Naive thymus-derived CD4-positive, alpha-beta T cell (primary cell): Measurements from ENCODE around the gene CEACAM5. TPM values are rescaled to one million over a fixed set of nuclear protein-coding genes. Genes with fewer than 3 reads are reported as not detected.

Experiments
- ATAC-seq: fragments of 150-1000 bp; cut with Tn5 transposase; 2 replicates; pipeline ENCODE4 v1.10.0; 2021; ENCODE audit warnings: mild to moderate bottlenecking, moderate library complexity
- CTCF ChIA-PET: fragments of 350-600 bp; sonication (Branson Sonifier 250); formaldehyde crosslinking; loops from one replicate; lab custom pipeline; 2021; ENCODE audit warnings: antibody characterized with exemption; lab: Charles Lee
- POLR2A ChIA-PET: fragments of 350-600 bp; sonication (Branson Sonifier 250); formaldehyde crosslinking; loops from one replicate; lab custom pipeline; 2021; ENCODE audit warnings: antibody characterized with exemption, inconsistent platforms; lab: Charles Lee
- DNase-seq, 9 donors: peaks; one replicate each; pipeline versions ENCODE4 v3.0.0 to v3.0.0-alpha.2; 2020 to 2022; ENCODE audit warnings: mixed read lengths in 1 of 9
- H3K27ac ChIP-seq: one replicate; pipeline ENCODE4 v1.7.0; 2013; ENCODE audit warnings: mild to moderate bottlenecking, low read depth, low read length, moderate library complexity
- H3K27me3 ChIP-seq, 2 donors: one replicate each; pipeline ENCODE4 v1.7.0; 2013; ENCODE audit warnings: low read length in 2 of 2, mild to moderate bottlenecking in 2 of 2, moderate library complexity in 2 of 2; ENCODE audit not compliant: control insufficient read depth in 2 of 2, insufficient read depth in 2 of 2
- H3K36me3 ChIP-seq, 3 experiments: 1 replicate in 2 of 3; 2 replicates in 1 of 3; pipeline ENCODE4 v1.7.0; 2013; ENCODE audit warnings: low read length in 3 of 3, mild to moderate bottlenecking in 3 of 3, moderate library complexity in 1 of 3; ENCODE audit not compliant: insufficient read depth in 3 of 3, control insufficient read depth in 2 of 3
- H3K4me1 ChIP-seq, 2 donors: one replicate each; pipeline ENCODE4 v1.7.0; 2013; ENCODE audit warnings: low read length in 2 of 2, mild to moderate bottlenecking in 2 of 2, moderate library complexity in 1 of 2; ENCODE audit not compliant: control insufficient read depth in 2 of 2, insufficient read depth in 2 of 2
- H3K4me3 ChIP-seq: 2 replicates; pipeline ENCODE4 v1.7.0; 2013; ENCODE audit warnings: mild to moderate bottlenecking, low read length
- H3K9me3 ChIP-seq, 3 experiments: 1 replicate in 2 of 3; 2 replicates in 1 of 3; pipeline ENCODE4 v1.7.0; 2013; ENCODE audit warnings: low read length in 3 of 3; ENCODE audit not compliant: control insufficient read depth in 2 of 3
- H3K27ac Mint-ChIP-seq, 9 donors: one replicate each; pipeline ENCODE4 v1.8.0; 2020 to 2022; ENCODE audit warnings: mixed read lengths in 9 of 9, mild to moderate bottlenecking in 8 of 9, moderate library complexity in 5 of 9, inconsistent platforms in 2 of 9
- H3K27me3 Mint-ChIP-seq, 5 donors: one replicate each; pipeline ENCODE4 v1.8.0; 2021 to 2022; ENCODE audit warnings: mixed read lengths in 5 of 5, mild to moderate bottlenecking in 1 of 5
- H3K36me3 Mint-ChIP-seq, 5 donors: one replicate each; pipeline ENCODE4 v1.8.0; 2020 to 2022; ENCODE audit warnings: mixed read lengths in 5 of 5, mild to moderate bottlenecking in 3 of 5, inconsistent platforms in 1 of 5
- H3K4me1 Mint-ChIP-seq, 7 donors: one replicate each; pipeline ENCODE4 v1.8.0; 2020 to 2022; ENCODE audit warnings: mixed read lengths in 7 of 7, mild to moderate bottlenecking in 3 of 7, inconsistent platforms in 1 of 7
- H3K4me3 Mint-ChIP-seq, 10 donors: one replicate each; pipeline ENCODE4 v1.8.0; 2020 to 2022; ENCODE audit warnings: mild to moderate bottlenecking in 10 of 10, mixed read lengths in 10 of 10, moderate library complexity in 6 of 10, inconsistent platforms in 2 of 10
- H3K9me3 Mint-ChIP-seq, 11 donors: one replicate each; pipeline ENCODE4 v1.8.0; 2020 to 2022; ENCODE audit warnings: mixed read lengths in 11 of 11, mild to moderate bottlenecking in 4 of 11, inconsistent platforms in 1 of 11, moderate library complexity in 1 of 11
- intact Hi-C, 2 donors: fragments of 100-400 bp; cut with micrococcal nuclease; formaldehyde crosslinking; loops; one replicate each; pipeline ENCODE4 v1.15.1; 2023
- polyA plus RNA-seq, 2 donors: library from polyadenylated mRNA; unstranded; fragments of 300-500 nt; fragmentation: Illumina TruSeq; gene quantifications; one replicate each; pipeline ENCODE4 v1.2.3, GENCODE V29; 2021
- total RNA-seq, 6 experiments: library from RNA in 5 of 6; stranded (reverse) in 5 of 6; gene quantifications; 1 replicate in 5 of 6; 2 replicates in 1 of 6; pipeline ENCODE4 v1.2.3 and lab custom pipeline; 2021 to 2026

The CEACAM5 gene
- total and polyA plus RNA-seq, 7 experiments from 2014 or later: not detected

GRCh38 chr19:41688098-41688497 is 20.3 kb upstream of the CEACAM5 start, which contains the start of gene CEACAM7:
TSS of gene CEACAM7 (minus strand) at chr19:41688270. CDS start at chr19:41688165, 105 bp downstream.
- Histone ChIP-seq H3K27me3 (no peaks in the 10 kb centered on the region), H3K9me3 (no peaks in the 10 kb centered on the region), H3K36me3 (no peaks in the 10 kb centered on the region), H3K4me3 (no peak within 1 kb of the TSS), H3K27ac (no peak within 1 kb of the TSS), H3K4me1 (no peaks in the 10 kb centered on the region)
- POLR2A ChIA-PET: no interaction called here
- DNase-seq: no peak
- Mint-ChIP-seq H3K36me3 (peaks cover 0 to 4% (median 0%) of the 10 kb centered on the region in 5 donors), H3K4me3 (no peak within 1 kb of the TSS), H3K9me3 (peaks cover 0 to 22% (median 11%) of the 10 kb centered on the region in 11 donors), H3K27me3 (peaks cover 13 to 49% (median 37%) of the 10 kb centered on the region in 5 donors), H3K4me1 (peaks cover 0 to 6% (median 0%) of the 10 kb centered on the region in 7 donors), H3K27ac (no peak within 1 kb of the TSS)
- no peak for ATAC-seq
- CTCF ChIA-PET: interaction anchor here (6.6 kb wide), 1 partner anchor 47 kb away, joined by 53 read pairs; no protein-coding TSS in a partner anchor
- intact Hi-C loops: no loop called here

GRCh38 chr19:41688687-41689086 is 19.7 kb upstream of the CEACAM5 start:
- H3K36me3 Mint-ChIP-seq: peaks cover 0 to 7% (median 0%) of the 10 kb centered on the region in 5 donors
- H3K4me3 Mint-ChIP-seq: no peak overlapping the region
- H3K4me1 Mint-ChIP-seq: peaks cover 0 to 6% (median 0%) of the 10 kb centered on the region in 7 donors
- H3K27me3 Mint-ChIP-seq: peaks cover 16 to 55% (median 39%) of the 10 kb centered on the region in 5 donors
- Histone ChIP-seq H3K9me3 (no peaks in the 10 kb centered on the region), H3K36me3 (no peaks in the 10 kb centered on the region), H3K4me3 (no peak overlapping the region), H3K4me1 (no peaks in the 10 kb centered on the region), H3K27me3 (no peaks in the 10 kb centered on the region), H3K27ac (no peak overlapping the region)
- ChIA-PET CTCF (interaction anchor here (0.9 to 6.6 kb wide), 2 partner anchors 13 to 48 kb away, joined by 3 to 53 read pairs; no protein-coding TSS in a partner anchor), POLR2A (no interaction called here)
- intact Hi-C loops: no loop called here
- H3K9me3 Mint-ChIP-seq: peaks cover 0 to 27% (median 12%) of the 10 kb centered on the region in 11 donors
- ATAC-seq (no peak), DNase-seq (no peak)
- no peak overlapping the region for H3K27ac Mint-ChIP-seq

- peaks cover 0 to 6% (median 0%) of the 10 kb centered on the region in 7 donors for H3K4me1 Mint-ChIP-seq
- peaks cover 16 to 51% (median 45%) of the 10 kb centered on the region in 5 donors for H3K27me3 Mint-ChIP-seq
- no peak for DNase-seq
- ChIA-PET CTCF (interaction anchor here (1.1 to 6.6 kb wide), 3 partner anchors 43 to 135 kb away, joined by 3 to 53 read pairs (median 6); no protein-coding TSS in a partner anchor), POLR2A (interaction anchor here (1.1 kb wide), 1 partner anchor 49 kb away, joined by 3 read pairs; no protein-coding TSS in a partner anchor)
- intact Hi-C loops: loop anchor here (5.0 kb wide), 1 partner anchor 48 kb away; no protein-coding TSS in a partner anchor
- Histone ChIP-seq H3K4me1 (no peaks in the 10 kb centered on the region), H3K27me3 (no peaks in the 10 kb centered on the region), H3K9me3 (no peaks in the 10 kb centered on the region), H3K36me3 (no peaks in the 10 kb centered on the region), H3K27ac (no peak overlapping the region), H3K4me3 (no peak overlapping the region)
- no peak overlapping the region for H3K27ac Mint-ChIP-seq
- H3K36me3 Mint-ChIP-seq: peaks cover 0 to 7% (median 0%) of the 10 kb centered on the region in 5 donors
- no peak for ATAC-seq
- no peak overlapping the region for H3K4me3 Mint-ChIP-seq
- peaks cover 0 to 27% (median 12%) of the 10 kb centered on the region in 11 donors for H3K9me3 Mint-ChIP-seq
Measured at GRCh38 chr19:41689993-41690800, 18.2 kb upstream of the CEACAM5 start.

- peaks cover 0 to 6% (median 0%) of the 10 kb centered on the region in 7 donors for H3K4me1 Mint-ChIP-seq
- no peaks in the 10 kb centered on the region for H3K4me1 ChIP-seq
- H3K27me3 Mint-ChIP-seq: peaks cover 16 to 51% (median 48%) of the 10 kb centered on the region in 5 donors
Measured at GRCh38 chr19:41690801-41691065, 17.7 kb upstream of the CEACAM5 start.

GRCh38 chr19:41691268-41691970 is 17.0 kb upstream of the CEACAM5 start:
- H3K27ac Mint-ChIP-seq: peak overlapping the region in 1 of 9 donors; percentile 51
- intact Hi-C loops: loop anchor here (5.0 kb wide), 1 partner anchor 49 kb away; no protein-coding TSS in a partner anchor
- H3K36me3 ChIP-seq: no peaks in the 10 kb centered on the region
- ChIA-PET POLR2A (interaction anchor here (1.1 kb wide), 1 partner anchor 51 kb away, joined by 3 read pairs; no protein-coding TSS in a partner anchor), CTCF (interaction anchor here (0.8 to 6.6 kb wide), 5 partner anchors 10 to 137 kb away, joined by 3 to 53 read pairs (median 3); no protein-coding TSS in a partner anchor)
- H3K4me3 Mint-ChIP-seq: peak overlapping the region in 1 of 10 donors; percentile 7
- H3K36me3 Mint-ChIP-seq: peaks cover 0 to 7% (median 0%) of the 10 kb centered on the region in 5 donors
- peaks cover 0 to 6% (median 0%) of the 10 kb centered on the region in 7 donors for H3K4me1 Mint-ChIP-seq
- H3K9me3 Mint-ChIP-seq: peaks cover 0 to 27% (median 12%) of the 10 kb centered on the region in 11 donors
- H3K4me1 ChIP-seq: no peaks in the 10 kb centered on the region
- no peaks in the 10 kb centered on the region for H3K9me3 ChIP-seq
- no peak overlapping the region for H3K27ac ChIP-seq
- ATAC-seq (no peak), DNase-seq (peak in 4 of 9 donors; percentile 6 to 38 (median 8))
- H3K27me3 Mint-ChIP-seq: peaks cover 16 to 56% (median 51%) of the 10 kb centered on the region in 5 donors
- H3K27me3 ChIP-seq: no peaks in the 10 kb centered on the region
- H3K4me3 ChIP-seq: no peak overlapping the region

More at GRCh38 chr19:41690801-41691065, 17.7 kb upstream of the CEACAM5 start:
- Histone ChIP-seq H3K4me3 (no peak overlapping the region), H3K9me3 (no peaks in the 10 kb centered on the region), H3K27me3 (no peaks in the 10 kb centered on the region), H3K27ac (no peak overlapping the region), H3K36me3 (no peaks in the 10 kb centered on the region)
- intact Hi-C loops: loop anchor here (5.0 kb wide), 1 partner anchor 48 kb away; no protein-coding TSS in a partner anchor
- ATAC-seq (no peak), DNase-seq (no peak)
- Mint-ChIP-seq H3K9me3 (peaks cover 0 to 27% (median 12%) of the 10 kb centered on the region in 11 donors), H3K27ac (no peak overlapping the region), H3K4me3 (peak overlapping the region in 1 of 10 donors; percentile 7), H3K36me3 (peaks cover 0 to 7% (median 0%) of the 10 kb centered on the region in 5 donors)
- POLR2A ChIA-PET: interaction anchor here (1.1 kb wide), 1 partner anchor 50 kb away, joined by 3 read pairs; no protein-coding TSS in a partner anchor
- CTCF ChIA-PET: interaction anchor here (0.8 to 6.6 kb wide), 5 partner anchors 11 to 136 kb away, joined by 3 to 53 read pairs (median 3); no protein-coding TSS in a partner anchor

GRCh38 chr19:41694196-41694595 is 14.2 kb upstream of the CEACAM5 start:
- Histone ChIP-seq H3K4me1 (no peaks in the 10 kb centered on the region), H3K4me3 (no peak overlapping the region), H3K9me3 (no peaks in the 10 kb centered on the region), H3K27ac (no peak overlapping the region), H3K27me3 (no peaks in the 10 kb centered on the region), H3K36me3 (no peaks in the 10 kb centered on the region)
- peaks cover 0 to 7% (median 0%) of the 10 kb centered on the region in 7 donors for H3K4me1 Mint-ChIP-seq
- H3K27ac Mint-ChIP-seq: no peak overlapping the region
- peaks cover 0 to 27% (median 12%) of the 10 kb centered on the region in 11 donors for H3K9me3 Mint-ChIP-seq
- no peak overlapping the region for H3K4me3 Mint-ChIP-seq
- ChIA-PET POLR2A (no interaction called here), CTCF (interaction anchor here (0.8 to 6.6 kb wide), 2 partner anchors 48 to 53 kb away, joined by 7 to 53 read pairs; no protein-coding TSS in a partner anchor)
- H3K36me3 Mint-ChIP-seq: peaks cover 0 to 7% (median 0%) of the 10 kb centered on the region in 5 donors
- intact Hi-C loops: loop anchor here (5.0 kb wide), 1 partner anchor 52 kb away; no protein-coding TSS in a partner anchor
- peaks cover 16 to 57% (median 50%) of the 10 kb centered on the region in 5 donors for H3K27me3 Mint-ChIP-seq
- ATAC-seq (no peak), DNase-seq (no peak)
